K562 (cell line): ENCODE measurements around the gene DENND2A. TPM values are rescaled to one million over a fixed set of nuclear protein-coding genes. Genes with fewer than 3 reads are reported as not detected.
"Not testable (repeated sequence)": the region's sequence is repeated elsewhere in the genome, so short reads cannot be mapped to it uniquely, and the experiment has no call there.

ENCODE experiments used
- ATAC-seq: fragments of 200-7000 bp; cut with Tn5 transposase; 3 replicates; pipeline ENCODE4 v1.9.1; 2020; ENCODE audit warnings: moderate library complexity
- BruUV-seq: library from RNA; stranded (reverse); fragments of 400-500 nt; replicated peaks from 2 replicates; lab custom pipeline; 2021; lab: Mats Ljungman, UMichigan
- CTCF ChIA-PET: fragments of 300-600 bp; formaldehyde crosslinking; extraction: SDS; loops from one replicate; lab custom pipeline; 2021; ENCODE audit warnings: low intra/inter-chr PET ratio; lab: Yijun Ruan, JAX
- POLR2A ChIA-PET: fragments of 300-600, 350-650 bp; sonication (Branson Sonifier 250); formaldehyde crosslinking; extraction: SDS; loops from one replicate; lab custom pipeline; 2021; ENCODE audit warnings: antibody characterized with exemption, inconsistent platforms; lab: Yijun Ruan, JAX
- DNase-seq, 4 experiments: peaks; one replicate each; pipeline versions ENCODE4 v3.0.0 to v3.0.0-alpha.2; 2011 to 2018; ENCODE audit warnings: low spot score in 3 of 4, mixed read lengths in 3 of 4; ENCODE audit errors: extremely low read depth in 1 of 4
- FAIRE-seq: peaks from 2 replicates; lab custom pipeline; 2011; peaks lifted over from hg19 to GRCh38; lab: Jason Lieb, UNC
- H2AFZ ChIP-seq: 2 replicates; pipeline ENCODE4 v1.6.0; 2011; ENCODE audit warnings: low read depth, low read length, control low read depth, inconsistent platforms
- H3K27ac ChIP-seq: fragments of 200-600 bp; 3 replicates; pipeline ENCODE4 v1.8.0; 2011; ENCODE audit warnings: low read depth, mild to moderate bottlenecking, control low read depth, inconsistent platforms, low read length, moderate library complexity, mixed read lengths; ENCODE audit errors: extremely low read depth
- H3K27me3 ChIP-seq, 2 experiments: fragments of 300-600 bp in 1 of 2; 2 replicates in 1 of 2; 3 replicates in 1 of 2; pipeline versions ENCODE4 v1.6.0 to v1.8.0; 2011; ENCODE audit warnings: inconsistent platforms in 2 of 2, low read length in 2 of 2, mild to moderate bottlenecking in 1 of 2, mixed read lengths in 1 of 2, moderate library complexity in 1 of 2; ENCODE audit not compliant: control insufficient read depth in 2 of 2, insufficient read depth in 2 of 2
- H3K36me3 ChIP-seq: fragments of 300-600 bp; 3 replicates; pipeline ENCODE4 v1.8.0; 2011; ENCODE audit warnings: mild to moderate bottlenecking, low read length, inconsistent platforms; ENCODE audit not compliant: control insufficient read depth, insufficient read depth
- H3K4me1 ChIP-seq, 2 experiments: fragments of 200-600 bp in 1 of 2; replicated peaks in 1 of 2; 2 replicates in 1 of 2; 3 replicates in 1 of 2; pipeline versions ENCODE4 v1.5.1 to v1.8.0; 2011; ENCODE audit warnings: inconsistent platforms in 2 of 2, low read length in 2 of 2, mild to moderate bottlenecking in 1 of 2, mixed read lengths in 1 of 2, moderate library complexity in 1 of 2; ENCODE audit not compliant: control insufficient read depth in 2 of 2, insufficient read depth in 2 of 2
- H3K4me2 ChIP-seq: 2 replicates; pipeline ENCODE4 v1.6.1; 2011; ENCODE audit warnings: low read length, control low read depth, inconsistent platforms, mixed read lengths; ENCODE audit not compliant: insufficient read depth
- H3K4me3 ChIP-seq: fragments of 200-600 bp; sonication (generic), shearing (Covaris generic); 2 replicates; pipeline ENCODE4 v1.5.1; 2016; ENCODE audit warnings: control low read depth, inconsistent platforms
- H3K79me2 ChIP-seq: fragments of 200-600 bp; 3 replicates; pipeline ENCODE4 v1.8.0; 2011; ENCODE audit warnings: low read length, inconsistent platforms; ENCODE audit not compliant: control insufficient read depth, insufficient read depth
- H3K9ac ChIP-seq, 2 experiments: 2 replicates each; pipeline versions ENCODE4 v1.6.0 to v1.6.1; 2011; ENCODE audit warnings: low read depth in 2 of 2, low read length in 2 of 2, control low read depth in 1 of 2, inconsistent platforms in 1 of 2, mild to moderate bottlenecking in 1 of 2, mixed read lengths in 1 of 2; ENCODE audit not compliant: insufficient read depth in 1 of 2
- H3K9me1 ChIP-seq: one replicate; pipeline ENCODE4 v1.6.0; 2011; ENCODE audit warnings: inconsistent platforms, mild to moderate bottlenecking, low read length, moderate library complexity; ENCODE audit not compliant: control insufficient read depth, insufficient read depth
- H3K9me3 ChIP-seq: replicated peaks from 2 replicates; pipeline ENCODE4 v1.5.1; 2011; ENCODE audit warnings: low read depth, low read length, inconsistent platforms; ENCODE audit not compliant: control insufficient read depth, insufficient read depth
- H4K20me1 ChIP-seq: replicated peaks from 2 replicates; pipeline ENCODE4 v1.6.1; 2011; ENCODE audit warnings: low read length, inconsistent platforms, mixed read lengths; ENCODE audit not compliant: control insufficient read depth, insufficient read depth
- CTBP1 ChIP-seq: fragments of 450-650 bp; IDR thresholded peaks from 2 replicates; pipeline ENCODE4 v1.6.1; 2016; ENCODE audit warnings: borderline replicate concordance
- FIP1L1 ChIP-seq: fragments of 200-400 bp; formaldehyde crosslinking; IDR thresholded peaks from 2 replicates; pipeline ENCODE4 v1.6.1; 2018; ENCODE audit warnings: mild to moderate bottlenecking, low read depth, low read length; ENCODE audit not compliant: poor library complexity, severe bottlenecking
- FOXJ2 ChIP-seq: fragments of 200-800 bp; sonication (Bioruptor generic); IDR thresholded peaks from 2 replicates; pipeline ENCODE4 v1.6.1; 2016; ENCODE audit warnings: missing genetic modification characterization, missing compliant biosample characterization
- HES1 ChIP-seq: fragments of 450-650 bp; IDR thresholded peaks from 2 replicates; pipeline ENCODE4 v1.6.1; 2016; ENCODE audit warnings: low read depth, mild to moderate bottlenecking, moderate library complexity
- NFATC3 ChIP-seq: fragments of 450-650 bp; IDR thresholded peaks from 2 replicates; pipeline ENCODE4 v1.6.1; 2017; ENCODE audit warnings: mild to moderate bottlenecking
- RBM39 ChIP-seq: fragments of 200-400 bp; formaldehyde crosslinking; optimal IDR thresholded peaks from 2 replicates; pipeline ENCODE3; 2018; ENCODE audit warnings: low read depth, low read length
- SPI1 ChIP-seq: IDR thresholded peaks from 2 replicates; pipeline ENCODE4 v1.6.1; 2011; ENCODE audit warnings: low read depth, low read length, control low read depth, borderline replicate concordance
- ZEB2 ChIP-seq: fragments of 450-650 bp; IDR thresholded peaks from 2 replicates; pipeline ENCODE4 v1.6.1; 2016
- ZNF124 ChIP-seq: sonication (generic); formaldehyde crosslinking; IDR thresholded peaks from 2 replicates; pipeline ENCODE4 v1.8.1; 2022; ENCODE audit warnings: missing genetic modification reagents
- ZNF436 ChIP-seq: fragments of 250-450, 450-650 bp; sonication (Bioruptor Pico); formaldehyde crosslinking; IDR thresholded peaks from 2 replicates; pipeline ENCODE4 v1.7.0; 2020; ENCODE audit warnings: mild to moderate bottlenecking
- WGBS: fragments of 100-300 bp; shearing (Covaris generic); methylation state at CpG from one replicate; pipeline ENCODE4 v1.1.6; 2016; ENCODE audit warnings: low coverage, mixed read lengths; ENCODE audit not compliant: insufficient coverage; ENCODE audit errors: missing lambda C conversion rate; 5-methylcytosine and 5-hydroxymethylcytosine counted together
- in situ Hi-C: fragments of 300-500 bp; cut with MboI; formaldehyde crosslinking; loops from 4 replicates; pipeline ENCODE4 v1.15.0; 2018; ENCODE audit warnings: inconsistent platforms, mixed read lengths
- intact Hi-C: fragments of 100-400 bp; cut with micrococcal nuclease; formaldehyde crosslinking; loops from 2 replicates; pipeline ENCODE4 v1.14.2; 2022
- polyA plus RNA-seq, 8 experiments: library from polyadenylated mRNA; depleted of rRNA in 4 of 8; stranded (reverse) in 5 of 8; unstranded in 3 of 8; fragments of >200 nt; fragmentation: Nextera tagmentation in 2 of 8; fragmentation: Illumina TruSeq in 1 of 8; extraction: Ambion mirVana in 2 of 8; extraction: Trizol in 1 of 8; gene quantifications; 2 replicates each; pipeline versions ENCODE4 v1.2.1 to v1.2.3, GENCODE V29; 2011 to 2014; ENCODE audit warnings: inconsistent platforms in 1 of 8, missing spikeins in 1 of 8
- total RNA-seq, 7 experiments: library from RNA; depleted of rRNA in 6 of 7; stranded (reverse); fragments of >200 nt in 6 of 7; fragmentation: Illumina TruSeq in 2 of 7; extraction: Trizol in 2 of 7; gene quantifications; 2 replicates each; pipeline versions ENCODE4 v1.2.1 to v1.2.3, GENCODE V29; 2011 to 2021; ENCODE audit warnings: low replicate concordance in 1 of 7
- TF ChIP-seq, protein P1 (sequence below): fragments of 450-650 bp; IDR thresholded peaks from 2 replicates; pipeline ENCODE4 v1.7.1; 2018; ENCODE audit warnings: mild to moderate bottlenecking, low read depth; ENCODE audit not compliant: partially characterized antibody

The DENND2A gene
- total and polyA plus RNA-seq, 9 of the 15 experiments (the other 6 are each of a cell fraction or from before 2014, with no cell fraction given), result not detected

- TF ChIP-seq ZNF436 (CRISPR knock-in tag), result no peak
Measured at GRCh38 chr7:140501966-140502365, 138.6 kb downstream of the DENND2A start (continued).

DNA sequence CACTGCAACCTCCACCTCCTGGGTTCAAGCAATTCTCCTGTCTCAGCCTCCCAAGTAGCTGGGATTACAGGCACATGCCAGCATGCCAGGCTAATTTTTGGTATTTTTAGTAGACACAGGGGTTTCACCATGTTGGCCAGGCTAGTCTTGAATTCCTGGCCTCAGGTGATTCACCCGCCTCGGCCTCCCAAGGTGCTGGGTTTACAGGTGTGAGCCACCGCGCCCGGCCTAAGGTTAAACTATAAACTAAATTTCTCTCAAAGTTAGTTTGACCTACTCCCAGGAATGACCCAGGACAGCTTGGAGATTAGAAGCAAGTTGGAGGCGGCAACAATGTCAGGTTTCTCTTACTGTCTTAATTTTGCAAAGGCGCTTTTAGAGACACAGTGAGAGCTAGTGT, 142.8 kb downstream of the DENND2A start:
- in situ Hi-C loops, H3K9me1 ChIP-seq, H3K4me3 ChIP-seq, intact Hi-C loops, H4K20me1 ChIP-seq, H3K79me2 ChIP-seq, H3K9ac ChIP-seq, H3K27me3 ChIP-seq, H2AFZ ChIP-seq, ATAC-seq, DNase-seq, BruUV-seq, H3K4me1 ChIP-seq, CTCF ChIA-PET, FAIRE-seq, H3K27ac ChIP-seq, H3K4me2 ChIP-seq, H3K9me3 ChIP-seq, H3K36me3 ChIP-seq: not testable (repeated sequence)
- WGBS, result 87% methylated on average over 7 of the region's 7 CpGs
- POLR2A ChIA-PET, result interaction anchor here (0.6 to 2.0 kb wide), 6 partner anchors 10 to 89 kb away, joined by 3 to 9 read pairs (median 6); no protein-coding TSS in a partner anchor

- FAIRE-seq, result no peak
- CTCF ChIA-PET, result interaction anchor here (0.7 kb wide), 1 partner anchor 133 kb away, joined by 3 read pairs; no protein-coding TSS in a partner anchor
- Histone ChIP-seq H3K9me1 (no peaks in the 10 kb centered on the region), H3K9me3 (no peaks in the 10 kb centered on the region), H3K4me3 (no peak overlapping the region), H3K4me1 (peaks cover 4 to 8% of the 10 kb centered on the region in 2 experiments; a peak in 4 of 5 replicates), H4K20me1 (no peaks in the 10 kb centered on the region), H3K36me3 (no peaks in the 10 kb centered on the region), H3K79me2 (no peaks in the 10 kb centered on the region), H3K9ac (no peak overlapping the region), H3K27me3 (no peaks in the 10 kb centered on the region), H3K27ac (no peak overlapping the region), H2AFZ (no peak overlapping the region), H3K4me2 (no peak overlapping the region)
- ATAC-seq, result no peak
- POLR2A ChIA-PET, result interaction anchor here (0.6 to 2.0 kb wide), 5 partner anchors 9 to 89 kb away, joined by 3 to 9 read pairs (median 5); no protein-coding TSS in a partner anchor
- BruUV-seq, result no TSS peak
- intact Hi-C loops (no loop called here), in situ Hi-C loops (no loop called here)
- DNase-seq, result peak in 1 of 4 experiments; percentile 8
- 59% methylated on average over 5 of the region's 5 CpGs for WGBS
- TF ChIP-seq FIP1L1, result no peak
- TF ChIP-seq, protein P1, sequence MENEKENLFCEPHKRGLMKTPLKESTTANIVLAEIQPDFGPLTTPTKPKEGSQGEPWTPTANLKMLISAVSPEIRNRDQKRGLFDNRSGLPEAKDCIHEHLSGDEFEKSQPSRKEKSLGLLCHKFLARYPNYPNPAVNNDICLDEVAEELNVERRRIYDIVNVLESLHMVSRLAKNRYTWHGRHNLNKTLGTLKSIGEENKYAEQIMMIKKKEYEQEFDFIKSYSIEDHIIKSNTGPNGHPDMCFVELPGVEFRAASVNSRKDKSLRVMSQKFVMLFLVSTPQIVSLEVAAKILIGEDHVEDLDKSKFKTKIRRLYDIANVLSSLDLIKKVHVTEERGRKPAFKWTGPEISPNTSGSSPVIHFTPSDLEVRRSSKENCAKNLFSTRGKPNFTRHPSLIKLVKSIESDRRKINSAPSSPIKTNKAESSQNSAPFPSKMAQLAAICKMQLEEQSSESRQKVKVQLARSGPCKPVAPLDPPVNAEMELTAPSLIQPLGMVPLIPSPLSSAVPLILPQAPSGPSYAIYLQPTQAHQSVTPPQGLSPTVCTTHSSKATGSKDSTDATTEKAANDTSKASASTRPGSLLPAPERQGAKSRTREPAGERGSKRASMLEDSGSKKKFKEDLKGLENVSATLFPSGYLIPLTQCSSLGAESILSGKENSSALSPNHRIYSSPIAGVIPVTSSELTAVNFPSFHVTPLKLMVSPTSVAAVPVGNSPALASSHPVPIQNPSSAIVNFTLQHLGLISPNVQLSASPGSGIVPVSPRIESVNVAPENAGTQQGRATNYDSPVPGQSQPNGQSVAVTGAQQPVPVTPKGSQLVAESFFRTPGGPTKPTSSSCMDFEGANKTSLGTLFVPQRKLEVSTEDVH, result no peak
- 0 out of 2 replicates have a peak, but pooled peaks have one; percentile 16 for TF ChIP-seq ZEB2
- no peak for TF ChIP-seq FOXJ2
- no peak for TF ChIP-seq RBM39
- no peak for TF ChIP-seq NFATC3
- TF ChIP-seq CTBP1, result peak; percentile 34; the same call in 1 of the 2 replicates
- TF ChIP-seq HES1, result no peak
- 0 out of 2 replicates have a peak, but pooled peaks have one; percentile 29 for TF ChIP-seq SPI1
- TF ChIP-seq ZNF124 (CRISPR knock-in tag), result no peak
Measured at GRCh38 chr7:140497241-140497769, 143.3 kb downstream of the DENND2A start.
